ENCODE results near the gene ZMIZ1. TPM values are rescaled to one million over a fixed set of nuclear protein-coding genes. Genes with fewer than 3 reads are reported as not detected.

The ZMIZ1 gene
- total RNA-seq, 1 experiment from 2014 or later, result 28.4 TPM

DNA sequence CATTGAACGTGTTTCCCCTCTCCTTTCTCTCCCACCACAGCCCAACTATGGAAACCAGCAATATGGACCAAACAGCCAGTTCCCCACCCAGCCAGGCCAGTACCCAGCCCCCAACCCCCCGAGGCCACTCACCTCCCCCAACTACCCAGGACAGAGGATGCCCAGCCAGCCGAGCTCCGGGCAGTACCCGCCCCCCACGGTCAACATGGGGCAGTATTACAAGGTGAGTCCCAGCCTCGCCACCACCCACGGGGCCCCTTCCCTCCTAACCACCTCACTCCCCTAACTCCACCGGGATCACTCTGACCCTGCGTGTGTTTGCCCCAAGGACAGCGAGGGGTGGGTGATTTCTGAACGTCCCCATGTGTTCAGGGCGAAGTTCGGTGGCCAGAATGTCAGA lies 227.7 kb downstream of the ZMIZ1 start:
- no TSS peak for BruUV-seq (replicated peaks)
- POLR2A ChIA-PET, result no interaction called here
- Histone ChIP-seq H3K79me2 (ENCODE audit: insufficient read depth, low read length) (no peaks in the 10 kb centered on the region), H4K20me1 (ENCODE audit: insufficient read depth) (no peaks in the 10 kb centered on the region), H3K36me3 (ENCODE audit: control insufficient read depth in 1 of 2, insufficient read depth in 2 of 2, low read length in 2 of 2) (peaks cover 7 to 8% of the 10 kb centered on the region in 2 experiments; a peak in 2 of 4 replicates), H3K27me3 (ENCODE audit: insufficient read depth, low read length) (no peaks in the 10 kb centered on the region), H2AFZ (ENCODE audit: low read depth, low read length, poor library complexity, severe bottlenecking) (no peak overlapping the region), H3K27ac (ENCODE audit: low read depth, low read length) (no peak overlapping the region), H3K4me3 (replicated peaks in 1 of 2; ENCODE audit: low read depth in 1 of 2, low read length in 2 of 2) (no peak overlapping the region), H3K9me3 (ENCODE audit: control insufficient read depth in 1 of 2, insufficient read depth in 1 of 2, low read depth in 1 of 2, low read length in 2 of 2) (no peaks in the 10 kb centered on the region), H3K4me1 (ENCODE audit: control insufficient read depth in 1 of 2, insufficient read depth in 2 of 2, low read length in 2 of 2) (peaks cover 18 to 39% of the 10 kb centered on the region in 2 experiments), H3K4me2 (ENCODE audit: low read length) (no peak overlapping the region), H3K9ac (ENCODE audit: low read length) (no peak overlapping the region), H3K9me2 (ENCODE audit: insufficient read depth) (no peaks in the 10 kb centered on the region)
- no peak for DNase-seq (ENCODE audit: low read depth, low spot score)
- no peak for ATAC-seq
- CTCF ChIA-PET, result no interaction called here
- intact Hi-C loops (cut with micrococcal nuclease), result loop anchor here (5.0 kb wide), 1 partner anchor 196 kb away; no protein-coding TSS in a partner anchor
- no peak for TF ChIP-seq RAD21 (IDR thresholded peaks at IDR 0.05; ENCODE audit: low read depth)
- TF ChIP-seq POLR2AphosphoS5 (IDR thresholded peaks at IDR 0.05; ENCODE audit: low read depth, low read length), result no peak
- TF ChIP-seq, protein P1, sequence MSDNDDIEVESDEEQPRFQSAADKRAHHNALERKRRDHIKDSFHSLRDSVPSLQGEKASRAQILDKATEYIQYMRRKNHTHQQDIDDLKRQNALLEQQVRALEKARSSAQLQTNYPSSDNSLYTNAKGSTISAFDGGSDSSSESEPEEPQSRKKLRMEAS (IDR thresholded peaks at IDR 0.05), result no peak
- no peak for TF ChIP-seq SIN3A (IDR thresholded peaks at IDR 0.05; ENCODE audit: low read depth)
- TF ChIP-seq YY1 (IDR thresholded peaks at IDR 0.05; ENCODE audit: extremely low read depth, insufficient replicate concordance, low read depth, low read length), result no peak
- TF ChIP-seq SRF (IDR thresholded peaks at IDR 0.05; ENCODE audit: low read depth), result no peak
- no peak for TF ChIP-seq POLR2A (IDR thresholded peaks at IDR 0.05; ENCODE audit: borderline replicate concordance, extremely low read depth, insufficient read depth, insufficient read length)
- TF ChIP-seq JUND (IDR thresholded peaks at IDR 0.05), result no peak
- TF ChIP-seq, protein P2, sequence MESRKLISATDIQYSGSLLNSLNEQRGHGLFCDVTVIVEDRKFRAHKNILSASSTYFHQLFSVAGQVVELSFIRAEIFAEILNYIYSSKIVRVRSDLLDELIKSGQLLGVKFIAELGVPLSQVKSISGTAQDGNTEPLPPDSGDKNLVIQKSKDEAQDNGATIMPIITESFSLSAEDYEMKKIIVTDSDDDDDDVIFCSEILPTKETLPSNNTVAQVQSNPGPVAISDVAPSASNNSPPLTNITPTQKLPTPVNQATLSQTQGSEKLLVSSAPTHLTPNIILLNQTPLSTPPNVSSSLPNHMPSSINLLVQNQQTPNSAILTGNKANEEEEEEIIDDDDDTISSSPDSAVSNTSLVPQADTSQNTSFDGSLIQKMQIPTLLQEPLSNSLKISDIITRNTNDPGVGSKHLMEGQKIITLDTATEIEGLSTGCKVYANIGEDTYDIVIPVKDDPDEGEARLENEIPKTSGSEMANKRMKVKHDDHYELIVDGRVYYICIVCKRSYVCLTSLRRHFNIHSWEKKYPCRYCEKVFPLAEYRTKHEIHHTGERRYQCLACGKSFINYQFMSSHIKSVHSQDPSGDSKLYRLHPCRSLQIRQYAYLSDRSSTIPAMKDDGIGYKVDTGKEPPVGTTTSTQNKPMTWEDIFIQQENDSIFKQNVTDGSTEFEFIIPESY (IDR thresholded peaks at IDR 0.05; ENCODE audit: extremely low read depth, insufficient replicate concordance, low read length), result no peak
- TF ChIP-seq, protein P3, sequence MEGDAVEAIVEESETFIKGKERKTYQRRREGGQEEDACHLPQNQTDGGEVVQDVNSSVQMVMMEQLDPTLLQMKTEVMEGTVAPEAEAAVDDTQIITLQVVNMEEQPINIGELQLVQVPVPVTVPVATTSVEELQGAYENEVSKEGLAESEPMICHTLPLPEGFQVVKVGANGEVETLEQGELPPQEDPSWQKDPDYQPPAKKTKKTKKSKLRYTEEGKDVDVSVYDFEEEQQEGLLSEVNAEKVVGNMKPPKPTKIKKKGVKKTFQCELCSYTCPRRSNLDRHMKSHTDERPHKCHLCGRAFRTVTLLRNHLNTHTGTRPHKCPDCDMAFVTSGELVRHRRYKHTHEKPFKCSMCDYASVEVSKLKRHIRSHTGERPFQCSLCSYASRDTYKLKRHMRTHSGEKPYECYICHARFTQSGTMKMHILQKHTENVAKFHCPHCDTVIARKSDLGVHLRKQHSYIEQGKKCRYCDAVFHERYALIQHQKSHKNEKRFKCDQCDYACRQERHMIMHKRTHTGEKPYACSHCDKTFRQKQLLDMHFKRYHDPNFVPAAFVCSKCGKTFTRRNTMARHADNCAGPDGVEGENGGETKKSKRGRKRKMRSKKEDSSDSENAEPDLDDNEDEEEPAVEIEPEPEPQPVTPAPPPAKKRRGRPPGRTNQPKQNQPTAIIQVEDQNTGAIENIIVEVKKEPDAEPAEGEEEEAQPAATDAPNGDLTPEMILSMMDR (IDR thresholded peaks at IDR 0.05 in 2 of 3, conservative IDR thresholded peaks at IDR 0.05 in 1 of 3; ENCODE audit: borderline replicate concordance in 1 of 3, insufficient read depth in 1 of 3, low read depth in 2 of 3, low read length in 2 of 3), result no peak
- TF ChIP-seq, protein P4, sequence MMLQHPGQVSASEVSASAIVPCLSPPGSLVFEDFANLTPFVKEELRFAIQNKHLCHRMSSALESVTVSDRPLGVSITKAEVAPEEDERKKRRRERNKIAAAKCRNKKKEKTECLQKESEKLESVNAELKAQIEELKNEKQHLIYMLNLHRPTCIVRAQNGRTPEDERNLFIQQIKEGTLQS (IDR thresholded peaks at IDR 0.05), result no peak
- no peak for TF ChIP-seq SP1 (IDR thresholded peaks at IDR 0.05; ENCODE audit: low read depth)
- no peak for TF ChIP-seq ELF1 (IDR thresholded peaks at IDR 0.05; ENCODE audit: borderline replicate concordance, low read depth)
- RAD21 ChIA-PET (ENCODE audit: low non-redundant PET in 1 of 2, low total read pairs in 2 of 2, uncharacterized antibody in 2 of 2, unreplicated experiment in 2 of 2), result no interaction called here
